Measurements from ENCODE around the gene ELAPOR2. TPM values are rescaled to one million over a fixed set of nuclear protein-coding genes. Genes with fewer than 3 reads are reported as not detected.

Gene ELAPOR2
- total RNA-seq, 1 experiment from 2014 or later, result not detected

DNA sequence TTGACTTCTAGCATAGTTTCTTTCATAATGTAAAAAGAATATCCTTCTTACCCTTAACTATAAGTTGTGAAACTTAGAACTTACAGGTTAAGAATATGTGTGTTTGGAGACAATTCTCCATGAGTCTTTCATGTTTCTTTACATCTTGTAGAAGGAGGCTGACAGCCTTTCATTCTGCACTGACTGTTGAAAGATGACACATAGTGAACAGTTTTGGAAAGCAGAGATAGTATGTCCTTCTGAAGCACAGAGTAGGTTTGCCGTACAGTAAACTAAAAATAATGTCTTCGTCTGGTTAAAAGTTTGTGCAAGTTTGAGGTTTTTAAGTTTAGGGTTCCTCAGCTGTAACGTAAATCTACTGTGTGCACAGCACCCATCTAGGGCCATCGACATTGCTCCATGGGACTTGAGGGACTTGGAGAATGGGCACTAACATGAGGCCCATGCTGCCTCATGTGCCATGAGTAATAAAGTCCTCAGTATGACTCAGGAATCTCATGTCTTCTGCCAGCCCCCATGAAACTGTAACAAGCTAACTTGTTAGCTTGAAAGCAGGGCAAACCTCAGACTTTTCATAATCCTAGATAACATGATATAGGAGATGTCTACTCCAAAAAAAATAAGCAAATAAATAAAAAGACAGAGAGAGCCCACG, 24.5 kb upstream of the ELAPOR2 start:
- Histone ChIP-seq H3K27me3 (replicated peaks; ENCODE audit: insufficient read depth, low read depth, low read length, poor library complexity) (no peaks in the 10 kb centered on the region), H3K4me3 (ENCODE audit: low read depth, low read length, poor library complexity, severe bottlenecking) (no peak overlapping the region), H3K9me3 (ENCODE audit: low read depth, low read length, poor library complexity, severe bottlenecking) (no peaks in the 10 kb centered on the region), H3K36me3 (ENCODE audit: insufficient read depth, low read length, poor library complexity, severe bottlenecking) (no peaks in the 10 kb centered on the region), H3K4me1 (ENCODE audit: insufficient read depth, low read length, poor library complexity, severe bottlenecking) (no peaks in the 10 kb centered on the region), H3K27ac (ENCODE audit: low read depth, low read length, poor library complexity, severe bottlenecking) (no peak overlapping the region)
- DNase-seq (ENCODE audit: low spot score), result no peak
- TF ChIP-seq EZH2 (IDR thresholded peaks at IDR 0.05; ENCODE audit: borderline replicate concordance, low read depth, low read length, poor library complexity, severe bottlenecking), result no peak
- TF ChIP-seq, protein P1, sequence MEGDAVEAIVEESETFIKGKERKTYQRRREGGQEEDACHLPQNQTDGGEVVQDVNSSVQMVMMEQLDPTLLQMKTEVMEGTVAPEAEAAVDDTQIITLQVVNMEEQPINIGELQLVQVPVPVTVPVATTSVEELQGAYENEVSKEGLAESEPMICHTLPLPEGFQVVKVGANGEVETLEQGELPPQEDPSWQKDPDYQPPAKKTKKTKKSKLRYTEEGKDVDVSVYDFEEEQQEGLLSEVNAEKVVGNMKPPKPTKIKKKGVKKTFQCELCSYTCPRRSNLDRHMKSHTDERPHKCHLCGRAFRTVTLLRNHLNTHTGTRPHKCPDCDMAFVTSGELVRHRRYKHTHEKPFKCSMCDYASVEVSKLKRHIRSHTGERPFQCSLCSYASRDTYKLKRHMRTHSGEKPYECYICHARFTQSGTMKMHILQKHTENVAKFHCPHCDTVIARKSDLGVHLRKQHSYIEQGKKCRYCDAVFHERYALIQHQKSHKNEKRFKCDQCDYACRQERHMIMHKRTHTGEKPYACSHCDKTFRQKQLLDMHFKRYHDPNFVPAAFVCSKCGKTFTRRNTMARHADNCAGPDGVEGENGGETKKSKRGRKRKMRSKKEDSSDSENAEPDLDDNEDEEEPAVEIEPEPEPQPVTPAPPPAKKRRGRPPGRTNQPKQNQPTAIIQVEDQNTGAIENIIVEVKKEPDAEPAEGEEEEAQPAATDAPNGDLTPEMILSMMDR (conservative IDR thresholded peaks at IDR 0.05; ENCODE audit: low read depth, low read length), result no peak
- CTCF ChIA-PET, result no interaction called here
- BruUV-seq (replicated peaks), result no TSS peak
- intact Hi-C loops (cut with micrococcal nuclease; ENCODE audit: unreplicated experiment), result no loop called here
- POLR2A ChIA-PET (ENCODE audit: low non-redundant PET), result no interaction called here

DNA sequence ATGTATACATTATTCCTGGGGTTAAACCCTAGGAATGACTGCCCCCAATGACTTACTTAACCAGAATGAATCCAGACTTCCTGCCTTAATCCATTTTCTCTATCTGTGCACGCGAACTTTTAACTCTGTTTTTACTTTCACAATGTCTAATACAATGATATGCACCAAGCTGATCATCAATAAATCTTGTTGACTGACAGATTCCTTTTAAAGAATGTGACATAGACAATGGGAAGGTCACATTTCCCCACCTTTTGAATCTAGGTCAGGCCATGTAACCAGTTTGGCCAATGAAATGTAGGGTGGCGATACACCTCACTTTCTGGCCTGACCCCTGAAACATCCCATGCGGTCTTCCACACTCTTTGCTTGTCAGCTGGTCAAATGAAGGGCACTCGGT, 23.2 kb upstream of the ELAPOR2 start:
- no peaks in the 10 kb centered on the region for H3K27me3 ChIP-seq (replicated peaks; ENCODE audit: insufficient read depth, low read depth, low read length, poor library complexity)
- H3K36me3 ChIP-seq (ENCODE audit: insufficient read depth, low read length, poor library complexity, severe bottlenecking), result no peaks in the 10 kb centered on the region
- intact Hi-C loops (cut with micrococcal nuclease; ENCODE audit: unreplicated experiment), result no loop called here
- no peak overlapping the region for H3K4me3 ChIP-seq (ENCODE audit: low read depth, low read length, poor library complexity, severe bottlenecking)
- H3K27ac ChIP-seq (ENCODE audit: low read depth, low read length, poor library complexity, severe bottlenecking), result no peak overlapping the region
- ChIA-PET CTCF (no interaction called here), POLR2A (ENCODE audit: low non-redundant PET) (no interaction called here)
- DNase-seq (ENCODE audit: low spot score), result no peak
- H3K9me3 ChIP-seq (ENCODE audit: low read depth, low read length, poor library complexity, severe bottlenecking), result no peaks in the 10 kb centered on the region
- H3K4me1 ChIP-seq (ENCODE audit: insufficient read depth, low read length, poor library complexity, severe bottlenecking), result no peaks in the 10 kb centered on the region
- no peak for TF ChIP-seq EZH2 (IDR thresholded peaks at IDR 0.05; ENCODE audit: borderline replicate concordance, low read depth, low read length, poor library complexity, severe bottlenecking)
- TF ChIP-seq, protein P1 (conservative IDR thresholded peaks at IDR 0.05; ENCODE audit: low read depth, low read length), result no peak
- BruUV-seq (replicated peaks), result no TSS peak

DNA sequence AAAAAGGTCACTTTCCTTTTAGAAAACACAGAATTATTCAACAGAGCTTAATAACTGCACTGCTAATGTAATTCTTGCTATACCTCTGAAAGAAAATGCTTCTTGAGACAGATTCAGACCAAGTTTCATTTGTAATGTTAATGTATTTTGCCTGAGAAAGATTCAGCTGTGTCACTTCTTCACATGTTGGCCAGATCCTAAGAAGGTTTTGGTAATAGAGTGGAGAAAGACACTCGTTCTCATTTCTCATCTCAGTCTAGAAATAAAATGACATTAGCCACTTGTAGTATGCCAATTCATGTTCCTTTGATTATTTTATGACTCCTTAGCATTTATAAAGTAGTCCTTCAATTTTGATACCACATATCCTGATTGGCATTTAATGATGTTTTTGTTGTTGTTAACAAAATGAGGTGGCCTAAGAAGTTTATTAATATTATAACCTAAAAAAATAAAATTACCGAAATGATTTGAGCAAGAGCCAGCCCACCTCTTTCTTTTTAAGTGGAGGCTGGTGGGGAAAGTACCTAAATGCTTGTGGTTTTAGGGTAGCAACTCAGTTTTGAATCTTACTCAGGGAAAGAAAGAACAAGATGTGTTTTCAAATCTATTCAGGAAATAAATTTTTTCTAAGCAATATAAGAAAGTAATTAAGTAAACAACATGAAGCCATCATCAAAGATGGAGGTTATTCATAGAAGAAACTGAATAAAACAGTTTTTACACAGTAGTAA, 16.4 kb upstream of the ELAPOR2 start:
- ChIA-PET POLR2A (ENCODE audit: low non-redundant PET) (no interaction called here), CTCF (no interaction called here)
- H3K4me1 ChIP-seq (ENCODE audit: insufficient read depth, low read length, poor library complexity, severe bottlenecking), result no peaks in the 10 kb centered on the region
- no TSS peak for BruUV-seq (replicated peaks)
- H3K36me3 ChIP-seq (ENCODE audit: insufficient read depth, low read length, poor library complexity, severe bottlenecking), result no peaks in the 10 kb centered on the region
- no peaks in the 10 kb centered on the region for H3K9me3 ChIP-seq (ENCODE audit: low read depth, low read length, poor library complexity, severe bottlenecking)
- TF ChIP-seq, protein P1 (conservative IDR thresholded peaks at IDR 0.05; ENCODE audit: low read depth, low read length), result no peak
- no peak for TF ChIP-seq EZH2 (IDR thresholded peaks at IDR 0.05; ENCODE audit: borderline replicate concordance, low read depth, low read length, poor library complexity, severe bottlenecking)
- no peak for DNase-seq (ENCODE audit: low spot score)
- no peak overlapping the region for H3K27ac ChIP-seq (ENCODE audit: low read depth, low read length, poor library complexity, severe bottlenecking)
- no peaks in the 10 kb centered on the region for H3K27me3 ChIP-seq (replicated peaks; ENCODE audit: insufficient read depth, low read depth, low read length, poor library complexity)
- intact Hi-C loops (cut with micrococcal nuclease; ENCODE audit: unreplicated experiment), result no loop called here
- no peak overlapping the region for H3K4me3 ChIP-seq (ENCODE audit: low read depth, low read length, poor library complexity, severe bottlenecking)
